Activated CD8-positive, alpha-beta memory T cell treated with anti-CD3 and anti-CD28 coated beads, Interleukin-2, amount 50 U/mL, for 1 hour (primary cell): Measurements from ENCODE around the gene TAF10.

ENCODE experiments used
- DNase-seq: peaks from one replicate; pipeline ENCODE4 v3.0.0-alpha.2; 2020; ENCODE audit errors: extremely low read depth

The TAF10 gene

GRCh38 chr11:6640985-6641701 lies 29.1 kb upstream of the TAF10 start:
- DNase-seq: no peak

- DNase-seq: no peak
Observed at GRCh38 chr11:6640036-6640984, 28.3 kb upstream of the TAF10 start.

- DNase-seq: no peak
Observed at GRCh38 chr11:6638429-6638828, 26.4 kb upstream of the TAF10 start.

- no peak for DNase-seq
Observed at GRCh38 chr11:6637871-6638270, 25.9 kb upstream of the TAF10 start.

GRCh38 chr11:6636480-6636879 lies 24.5 kb upstream of the TAF10 start:
- DNase-seq: no peak

- no peak for DNase-seq
Observed at GRCh38 chr11:6635082-6635932, 23.3 kb upstream of the TAF10 start.

GRCh38 chr11:6634534-6634933 lies 22.5 kb upstream of the TAF10 start:
- no peak for DNase-seq

GRCh38 chr11:6633422-6634408 lies 21.7 kb upstream of the TAF10 start:
- no peak for DNase-seq

- no peak for DNase-seq
Observed at GRCh38 chr11:6632116-6633073, 20.4 kb upstream of the TAF10 start.

GRCh38 chr11:6631361-6631890 lies 19.4 kb upstream of the TAF10 start:
- no peak for DNase-seq

GRCh38 chr11:6630632-6631291 lies 18.7 kb upstream of the TAF10 start:
- DNase-seq: no peak

- DNase-seq: no peak
Observed at GRCh38 chr11:6629892-6630631, 18.0 kb upstream of the TAF10 start.

GRCh38 chr11:6629573-6629891 lies 17.5 kb upstream of the TAF10 start:
- DNase-seq: no peak

GRCh38 chr11:6628526-6628925 lies 16.5 kb upstream of the TAF10 start:
- DNase-seq: no peak

GRCh38 chr11:6627762-6628241 lies 15.8 kb upstream of the TAF10 start:
- no peak for DNase-seq

- DNase-seq: no peak
Observed at GRCh38 chr11:6626971-6627761, 15.2 kb upstream of the TAF10 start.

- no peak for DNase-seq
Observed at GRCh38 chr11:6625832-6626420, 13.9 kb upstream of the TAF10 start.
